Psoas muscle (tissue), 8 donors: ENCODE data around the gene MEPCE. TPM values are rescaled to one million over a fixed set of nuclear protein-coding genes. Genes with fewer than 3 reads are reported as not detected.
"Not testable (repeated sequence)": the region's sequence is repeated elsewhere in the genome, so short reads cannot be mapped to it uniquely, and the experiment has no call there.

Experiments used
- ATAC-seq, 4 donors: fragments of 200-7000 bp; cut with Tn5 transposase; one replicate each; pipeline ENCODE4 v1.9.1; 2020; ENCODE audit warnings: moderate library complexity in 3 of 4, mild to moderate bottlenecking in 2 of 4
- DNase-seq, 2 donors: peaks; one replicate each; pipeline ENCODE4 v3.0.0-alpha.2; 2020
- H3K27ac ChIP-seq: fragments of 200-600 bp; one replicate; pipeline ENCODE4 v1.8.0; 2022
- H3K27me3 ChIP-seq, 3 donors: fragments of 200-600 bp in 1 of 3; one replicate each; pipeline versions ENCODE4 v1.6.1 to v1.8.0; 2013 to 2022; ENCODE audit warnings: low read length in 2 of 3, mild to moderate bottlenecking in 2 of 3, moderate library complexity in 1 of 3; ENCODE audit not compliant: insufficient read depth in 3 of 3
- H3K36me3 ChIP-seq, 2 donors: fragments of 200-600 bp in 1 of 2; one replicate each; pipeline versions ENCODE4 v1.6.1 to v1.8.0; 2013 to 2022; ENCODE audit warnings: low read depth in 1 of 2, mild to moderate bottlenecking in 1 of 2, moderate library complexity in 1 of 2; ENCODE audit not compliant: insufficient read depth in 1 of 2
- H3K4me1 ChIP-seq: fragments of 200-600 bp; one replicate; pipeline ENCODE4 v1.8.0; 2022
- H3K4me3 ChIP-seq: fragments of 200-600 bp; one replicate; pipeline ENCODE4 v1.8.0; 2022; ENCODE audit warnings: mild to moderate bottlenecking
- H3K9me3 ChIP-seq: fragments of 200-600 bp; one replicate; pipeline ENCODE4 v1.8.0; 2022
- WGBS, 3 donors: extraction: QIAGEN DNeasy Blood & Tissue Kit; methylation state at CpG; one replicate each; pipeline versions ENCODE4 v1.1.6 to v1.1.7; 2013; 5-methylcytosine and 5-hydroxymethylcytosine counted together
- intact Hi-C, 2 donors: fragments of 100-400 bp; cut with DNase I; formaldehyde crosslinking; loops; one replicate each; pipeline versions ENCODE4 v1.11.0 to v1.14.2; 2022
- polyA plus RNA-seq, 3 donors: library from polyadenylated mRNA; stranded (reverse); fragments of 200-250 nt; gene quantifications; one replicate each; pipeline ENCODE4 v1.2.3, GENCODE V29; 2013
- total RNA-seq, 4 donors: library from RNA; stranded (reverse); fragmentation: NEBNext Ultra II Directional in 2 of 4; extraction: Animal tissue kit (Norgen Biotek cat#: 25700) in 2 of 4; gene quantifications; one replicate each; pipeline versions ENCODE4 v1.2.1 to v1.2.4, GENCODE V29; 2021 to 2023
- TF ChIP-seq, protein P1 (sequence below): fragments of 200-600 bp; IDR thresholded peaks from one replicate; pipeline ENCODE4 v1.8.0; 2022; ENCODE audit warnings: antibody characterized with exemption
- donor health status: healthy with polysubstance abuse.
- donor health status: DM: no; HTN: no; CAD: no; lungs with moderate emphysema.
- donor health status: Bipolar disorder and iron deficiency.
- donor health status: healthy.
- donor health status: DM: yes; HTN: yes; CAD: no.
- donor health status: DM: no; HTN: no; CAD: no.
- donor health status: DM: no; HTN: no; CAD: no.
- donor health status: DM: yes; HTN: yes; CAD: no.

MEPCE gene
- total and polyA plus RNA-seq, 7 donors: 27.2 to 41.5 (median 35.6) TPM

DNA sequence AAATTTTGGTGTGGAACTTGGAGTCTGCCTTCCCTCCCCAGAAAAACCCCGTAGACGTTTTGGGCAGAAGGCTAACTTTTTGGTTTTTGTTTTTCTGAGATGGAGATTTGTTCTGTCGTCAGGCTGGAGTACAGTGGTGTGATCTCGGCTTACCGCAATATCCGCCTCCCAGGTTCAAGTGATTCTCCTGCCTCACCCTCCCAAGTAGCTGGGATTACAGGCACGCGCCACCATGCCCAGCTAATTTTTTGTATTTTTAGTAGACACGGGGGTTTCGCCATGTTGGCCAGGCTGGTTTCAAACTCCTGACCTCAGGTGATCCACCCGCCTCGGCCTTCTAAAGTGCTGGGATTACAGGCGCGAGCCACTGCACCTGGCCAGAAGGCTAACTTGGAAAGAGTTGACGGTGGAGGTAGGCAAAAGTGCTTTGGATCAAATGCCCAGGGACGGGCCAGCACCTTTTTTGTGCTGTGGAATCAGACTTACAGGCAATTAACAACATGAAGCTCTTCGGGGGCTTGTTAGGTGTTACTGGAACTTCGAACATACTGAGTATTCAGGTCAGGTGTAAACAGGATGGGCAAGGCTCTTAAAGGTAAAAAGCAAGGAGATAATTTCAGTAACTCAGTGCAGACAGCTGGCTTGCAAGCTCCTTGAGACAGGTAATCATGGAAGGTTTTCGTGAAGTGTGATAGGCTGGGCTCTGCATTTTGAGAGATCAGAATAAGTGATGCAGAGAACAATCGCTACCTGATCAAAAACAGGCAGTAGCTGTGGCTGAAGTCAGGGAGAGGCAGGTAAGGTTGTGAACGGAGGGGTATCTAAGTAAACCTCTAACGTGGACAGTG lies 4.9 kb downstream of the MEPCE start:
- Histone ChIP-seq H3K4me1 (peaks cover 27% of the 10 kb centered on the region), H3K27ac (peak overlapping the region; percentile 96), H3K9me3 (no peaks in the 10 kb centered on the region), H3K27me3 (no peaks in the 10 kb centered on the region), H3K36me3 (peaks cover 0 to 35% of the 10 kb centered on the region in 2 donors), H3K4me3 (peak overlapping the region; percentile 94)
- DNase-seq (no peak), ATAC-seq (no peak)
- 80 to 83% (median 80%) methylated on average over 22 of the region's 22 CpGs for WGBS, 3 donors
- intact Hi-C loops: no loop called here
- TF ChIP-seq, protein P1, sequence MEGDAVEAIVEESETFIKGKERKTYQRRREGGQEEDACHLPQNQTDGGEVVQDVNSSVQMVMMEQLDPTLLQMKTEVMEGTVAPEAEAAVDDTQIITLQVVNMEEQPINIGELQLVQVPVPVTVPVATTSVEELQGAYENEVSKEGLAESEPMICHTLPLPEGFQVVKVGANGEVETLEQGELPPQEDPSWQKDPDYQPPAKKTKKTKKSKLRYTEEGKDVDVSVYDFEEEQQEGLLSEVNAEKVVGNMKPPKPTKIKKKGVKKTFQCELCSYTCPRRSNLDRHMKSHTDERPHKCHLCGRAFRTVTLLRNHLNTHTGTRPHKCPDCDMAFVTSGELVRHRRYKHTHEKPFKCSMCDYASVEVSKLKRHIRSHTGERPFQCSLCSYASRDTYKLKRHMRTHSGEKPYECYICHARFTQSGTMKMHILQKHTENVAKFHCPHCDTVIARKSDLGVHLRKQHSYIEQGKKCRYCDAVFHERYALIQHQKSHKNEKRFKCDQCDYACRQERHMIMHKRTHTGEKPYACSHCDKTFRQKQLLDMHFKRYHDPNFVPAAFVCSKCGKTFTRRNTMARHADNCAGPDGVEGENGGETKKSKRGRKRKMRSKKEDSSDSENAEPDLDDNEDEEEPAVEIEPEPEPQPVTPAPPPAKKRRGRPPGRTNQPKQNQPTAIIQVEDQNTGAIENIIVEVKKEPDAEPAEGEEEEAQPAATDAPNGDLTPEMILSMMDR: no peak

DNA sequence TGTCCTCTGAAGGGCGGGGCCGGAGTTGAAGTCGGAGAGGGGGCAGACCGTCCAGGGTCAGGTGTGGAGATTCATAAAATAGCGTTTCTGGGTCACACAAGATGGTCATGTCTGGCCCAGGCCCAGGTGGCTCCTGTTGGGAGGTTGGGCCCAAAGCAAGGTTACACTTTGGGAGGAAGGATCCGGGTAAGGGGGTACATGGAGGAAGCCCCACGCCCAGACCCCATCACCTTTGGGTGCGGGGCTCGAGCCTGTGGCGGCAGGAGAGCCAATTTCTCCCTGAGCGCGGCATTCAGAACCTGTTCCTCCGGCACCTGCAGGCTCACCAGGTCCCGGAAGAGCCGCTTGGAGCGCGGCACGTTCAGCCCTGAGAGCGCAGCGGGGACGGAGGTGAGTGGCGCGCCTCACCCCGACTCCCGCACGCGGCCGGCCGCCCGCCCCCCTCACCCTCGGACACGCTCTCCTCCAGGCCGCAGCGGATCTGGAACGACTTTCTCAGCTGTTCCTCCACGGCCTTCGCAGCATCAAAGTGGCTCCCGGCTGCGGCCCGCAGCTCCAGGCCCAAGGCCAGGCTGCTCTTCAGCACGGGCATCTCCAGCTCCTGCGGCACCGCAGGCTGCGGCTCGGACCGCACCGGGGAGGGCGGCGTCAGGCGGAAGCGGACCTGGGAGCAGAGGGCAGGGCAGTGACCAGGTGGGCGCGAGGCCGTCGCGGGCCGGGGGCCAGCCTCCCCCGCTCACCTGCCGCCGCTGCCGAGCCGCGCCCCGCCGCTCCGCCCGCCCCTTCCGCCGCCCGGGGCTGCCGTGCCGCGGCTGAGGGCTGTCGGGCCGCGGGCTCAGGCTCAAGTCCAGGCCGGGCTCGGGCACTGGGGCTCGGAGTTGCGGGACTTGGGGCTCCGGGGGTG lies 6.0 kb downstream of the MEPCE start:
- Histone ChIP-seq H3K4me3 (peak overlapping the region; percentile 94), H3K36me3 (peaks cover 0 to 35% of the 10 kb centered on the region in 2 donors), H3K27me3 (no peaks in the 10 kb centered on the region), H3K9me3 (no peaks in the 10 kb centered on the region), H3K27ac (peak overlapping the region; percentile 96), H3K4me1 (peaks cover 25% of the 10 kb centered on the region)
- 2 to 3% (median 2%) methylated on average over 48 to 81 of the region's 81 CpGs for WGBS, 3 donors
- ATAC-seq (peak; percentile 30 to 48 (median 45)), DNase-seq (peak; percentile 30 to 66)
- TF ChIP-seq, protein P1: no peak
- intact Hi-C loops: no loop called here

DNA sequence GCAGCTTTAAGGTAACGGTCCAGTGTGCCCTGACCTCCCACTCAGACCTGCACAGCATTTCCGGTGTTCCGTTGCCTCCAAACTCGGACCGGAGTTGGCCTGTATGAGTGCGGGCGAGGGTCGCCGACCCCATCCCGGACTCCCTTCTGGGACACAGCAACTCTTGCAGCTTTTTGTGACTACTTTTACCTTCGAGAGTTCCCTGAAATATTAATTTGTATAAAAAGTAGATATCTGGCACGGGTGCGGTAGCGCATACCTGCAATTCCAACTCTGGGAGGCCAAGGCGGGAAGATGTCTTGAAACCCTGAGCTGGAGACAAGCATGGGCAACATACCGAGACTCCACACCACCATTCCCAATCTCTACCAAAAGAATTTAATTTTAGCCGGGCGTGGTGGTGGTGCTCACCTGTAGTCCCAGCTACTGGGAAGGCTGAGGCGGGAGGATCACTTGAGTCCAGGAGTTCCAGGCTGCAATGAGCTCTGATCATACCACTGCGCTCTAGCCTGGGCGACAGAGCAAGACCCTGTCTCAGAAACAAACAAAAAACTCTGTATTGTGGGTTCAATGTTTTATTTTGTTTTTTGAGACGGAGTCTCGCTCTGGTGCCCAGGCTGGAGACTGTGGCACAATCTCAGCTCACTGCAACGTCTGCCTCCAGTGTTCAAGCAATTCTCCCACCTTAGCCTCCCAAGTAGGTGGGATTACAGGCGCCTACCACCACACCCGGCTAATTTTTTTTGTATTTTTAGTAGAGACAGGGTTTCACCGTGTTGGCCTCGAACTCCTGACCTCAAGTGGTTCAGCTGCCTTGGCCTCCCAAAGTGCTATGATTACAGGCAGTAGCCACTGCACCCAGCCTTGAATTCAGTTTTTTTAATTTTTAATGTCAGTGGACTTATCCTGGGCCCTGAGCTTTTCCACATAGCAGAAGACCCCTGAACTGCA lies 7.8 kb downstream of the MEPCE start:
- H3K27me3 ChIP-seq: no peaks in the 10 kb centered on the region
- no peaks in the 10 kb centered on the region for H3K9me3 ChIP-seq
- intact Hi-C loops: no loop called here
- DNase-seq (no peak), ATAC-seq (peak in 1 of 4 donors; percentile 3)
- H3K4me3 ChIP-seq: peak overlapping the region; percentile 94
- H3K36me3 ChIP-seq: peaks cover 0 to 25% of the 10 kb centered on the region in 2 donors
- 84 to 88% (median 85%) methylated on average over 28 of the region's 28 CpGs for WGBS, 3 donors
- H3K27ac ChIP-seq: peak overlapping the region; percentile 96
- H3K4me1 ChIP-seq: peaks cover 11% of the 10 kb centered on the region
- TF ChIP-seq, protein P1: no peak

DNA sequence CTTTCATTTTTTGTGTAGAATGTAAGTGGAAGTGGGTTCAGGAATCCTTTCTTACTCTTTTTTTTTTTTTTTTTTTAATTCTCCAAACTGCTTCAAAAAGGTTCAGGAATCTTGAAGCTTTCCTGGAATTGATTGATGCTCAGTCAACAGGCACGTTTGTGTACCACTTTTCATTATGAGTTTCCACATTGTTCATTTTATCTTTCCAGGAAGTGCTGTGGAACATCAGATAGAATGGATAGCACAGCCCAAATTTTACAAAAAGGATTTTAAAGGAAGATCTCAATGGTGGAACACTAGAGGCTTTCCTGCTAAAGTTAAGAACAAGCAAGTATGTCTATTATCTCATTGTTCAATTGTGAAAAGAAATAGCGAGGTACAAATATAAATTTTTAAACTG lies 8.5 kb downstream of the MEPCE start:
- intact Hi-C loops: no loop called here
- DNase-seq (no peak), ATAC-seq (no peak)
- peak overlapping the region; percentile 2 for H3K27ac ChIP-seq
- TF ChIP-seq, protein P1: no peak
- no peak overlapping the region for H3K4me3 ChIP-seq
- no peaks in the 10 kb centered on the region for H3K27me3 ChIP-seq
- H3K9me3 ChIP-seq: no peaks in the 10 kb centered on the region
- WGBS, 3 donors: 45 to 52% (median 46%) methylated on average over 2 of the region's 2 CpGs
- peaks cover 0 to 18% of the 10 kb centered on the region in 2 donors for H3K36me3 ChIP-seq
- H3K4me1 ChIP-seq: peaks cover 11% of the 10 kb centered on the region

DNA sequence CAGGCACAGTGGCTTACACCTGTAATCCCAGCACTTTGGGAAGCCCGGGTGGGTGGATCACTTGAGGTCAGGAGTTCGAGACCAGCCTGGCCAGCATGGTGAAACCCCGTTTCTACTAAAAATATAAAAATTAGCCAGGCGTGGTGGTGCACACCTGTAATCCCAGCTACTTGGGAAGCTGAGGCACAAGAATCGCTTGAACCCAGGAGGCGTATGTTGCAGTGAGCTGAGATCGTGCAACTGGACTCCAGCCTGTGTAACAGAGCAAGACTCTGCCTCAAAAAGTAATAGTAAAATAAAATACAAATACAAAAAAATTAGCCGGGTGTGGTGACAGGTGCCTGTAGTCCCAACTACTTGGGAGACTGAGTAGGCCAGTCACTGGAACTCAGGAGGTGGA lies 9.1 kb downstream of the MEPCE start:
- H3K9me3 ChIP-seq, intact Hi-C loops, DNase-seq, H3K27ac ChIP-seq, H3K27me3 ChIP-seq, ATAC-seq, H3K4me3 ChIP-seq: not testable (repeated sequence)
- peaks cover 0 to 12% of the 10 kb centered on the region in 2 donors for H3K36me3 ChIP-seq
- WGBS, 3 donors: 93 to 95% (median 93%) methylated on average over 8 of the region's 8 CpGs
- peaks cover 11% of the 10 kb centered on the region for H3K4me1 ChIP-seq

DNA sequence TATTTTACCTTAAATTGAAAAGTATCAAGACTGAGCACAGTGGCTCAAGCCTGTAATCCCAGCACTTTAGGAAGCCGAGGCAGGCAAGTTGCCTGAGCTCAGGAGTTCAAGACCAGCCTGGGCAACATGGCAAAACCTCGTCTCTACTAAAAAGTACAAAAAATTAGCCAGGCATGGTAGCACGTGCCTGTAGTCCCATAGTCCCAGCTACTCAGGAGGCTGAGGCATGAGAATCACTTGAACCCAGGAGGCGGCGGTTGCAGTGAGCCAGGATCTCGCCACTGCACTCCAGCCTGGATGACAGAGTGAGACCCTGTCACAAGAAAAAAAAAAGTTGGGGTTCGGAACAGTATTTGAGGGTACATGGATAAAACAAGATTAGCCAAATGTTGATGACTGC lies 9.6 kb downstream of the MEPCE start:
- ATAC-seq, H3K27ac ChIP-seq, H3K36me3 ChIP-seq, H3K27me3 ChIP-seq, H3K4me3 ChIP-seq, DNase-seq, H3K9me3 ChIP-seq, intact Hi-C loops: not testable (repeated sequence)
- peaks cover 11% of the 10 kb centered on the region for H3K4me1 ChIP-seq
- WGBS, 3 donors: 82 to 90% (median 86%) methylated on average over 7 of the region's 7 CpGs
